ENCODE measurements around the gene RMP24.

Gene RMP24

DNA sequence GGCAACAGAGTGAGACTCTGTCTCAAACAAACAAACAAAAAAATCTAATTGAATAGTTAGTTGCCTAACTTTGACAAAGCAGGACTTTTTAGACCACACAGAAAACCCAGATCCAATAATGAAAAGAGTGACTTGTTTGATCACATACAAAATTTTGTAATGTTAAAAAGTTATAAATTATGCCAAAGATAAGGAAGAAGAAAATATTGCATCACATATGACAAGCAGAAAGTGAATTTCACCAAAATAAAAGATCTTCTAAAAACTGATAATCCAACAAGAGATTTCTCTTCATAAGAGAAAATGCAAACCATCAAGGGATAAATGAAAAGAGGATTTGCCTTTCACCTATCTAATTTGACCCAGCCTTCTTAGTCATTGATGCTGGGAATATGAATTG lies 2.8 kb upstream of the RMP24 start:
- H2BK20ac ChIP-seq (ENCODE audit: low read depth, low read length), result no peak overlapping the region
- no peak overlapping the region for H2BK15ac ChIP-seq (ENCODE audit: low read depth, low read length)
- no peak for DNase-seq
- dilution Hi-C loops (cut with HindIII; ENCODE audit: low sequenced_read_pairs, unreplicated experiment), result no loop called here
- no peak overlapping the region for H3K4ac ChIP-seq (ENCODE audit: low read depth, low read length)
- peaks cover 2% of the 10 kb centered on the region; the same call in 1 of the 2 replicates for H3K36me3 ChIP-seq (ENCODE audit: control insufficient read depth, insufficient read depth, low read length)
- H3K27ac ChIP-seq (ENCODE audit: insufficient read depth, low read length), result no peak overlapping the region
- no peak for ATAC-seq (ENCODE audit: low read depth)
- no peak overlapping the region for H2AFZ ChIP-seq (replicated peaks; ENCODE audit: low read length, poor library complexity)
- H2AK5ac ChIP-seq (ENCODE audit: low read depth, low read length), result no peak overlapping the region
- no peak overlapping the region for H3K4me3 ChIP-seq (ENCODE audit: insufficient read depth, low read depth, low read length)
- no peaks in the 10 kb centered on the region; the same call in 1 of the 2 replicates for H4K20me1 ChIP-seq (ENCODE audit: insufficient read depth, low read length)
- no TSS peak for BruUV-seq (replicated peaks)
- TF ChIP-seq POLR2A (IDR thresholded peaks at IDR 0.05; ENCODE audit: low read depth, low read length), result no peak
- TF ChIP-seq RAD21 (IDR thresholded peaks at IDR 0.05; ENCODE audit: low read length), result no peak
- TF ChIP-seq CHD1 (IDR thresholded peaks at IDR 0.05; ENCODE audit: low read depth, low read length), result no peak
- TF ChIP-seq, protein P1, sequence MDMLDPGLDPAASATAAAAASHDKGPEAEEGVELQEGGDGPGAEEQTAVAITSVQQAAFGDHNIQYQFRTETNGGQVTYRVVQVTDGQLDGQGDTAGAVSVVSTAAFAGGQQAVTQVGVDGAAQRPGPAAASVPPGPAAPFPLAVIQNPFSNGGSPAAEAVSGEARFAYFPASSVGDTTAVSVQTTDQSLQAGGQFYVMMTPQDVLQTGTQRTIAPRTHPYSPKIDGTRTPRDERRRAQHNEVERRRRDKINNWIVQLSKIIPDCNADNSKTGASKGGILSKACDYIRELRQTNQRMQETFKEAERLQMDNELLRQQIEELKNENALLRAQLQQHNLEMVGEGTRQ (IDR thresholded peaks at IDR 0.05; ENCODE audit: low read depth, low read length), result no peak
- TF ChIP-seq MAZ (IDR thresholded peaks at IDR 0.05; ENCODE audit: borderline replicate concordance, low read depth, low read length), result no peak
- no peak for TF ChIP-seq BHLHE40 (IDR thresholded peaks at IDR 0.05; ENCODE audit: low read depth, low read length)
- no peak for TF ChIP-seq SMC3 (IDR thresholded peaks at IDR 0.05; ENCODE audit: low read depth, low read length)
- no peak for TF ChIP-seq RFX5 (IDR thresholded peaks at IDR 0.05; ENCODE audit: low read depth, low read length)
- no peak for TF ChIP-seq CEBPB (IDR thresholded peaks at IDR 0.05; ENCODE audit: low read depth, low read length)
- TF ChIP-seq CTCF (conservative IDR thresholded peaks at IDR 0.05; ENCODE audit: low read depth, low read length), result no peak
- no peak for TF ChIP-seq MAFK (IDR thresholded peaks at IDR 0.05; ENCODE audit: low read depth, low read length)
- TF ChIP-seq FOS (IDR thresholded peaks at IDR 0.05; ENCODE audit: low read depth, low read length), result no peak
- TF ChIP-seq MXI1 (IDR thresholded peaks at IDR 0.05; ENCODE audit: borderline replicate concordance, low read depth, low read length), result no peak
- intact Hi-C loops (cut with micrococcal nuclease), result no loop called here
- H3K56ac ChIP-seq (ENCODE audit: extremely low read depth, insufficient read depth, low read length), result no peak overlapping the region
- peaks cover 5% of the 10 kb centered on the region for H3K4me1 ChIP-seq (ENCODE audit: control insufficient read depth, insufficient read depth, low read length)
- H4K91ac ChIP-seq (ENCODE audit: insufficient read depth, low read depth, low read length), result no peak overlapping the region
- no peak overlapping the region for H3K4me2 ChIP-seq (ENCODE audit: low read depth, low read length)
- ChIA-PET POLR2A (ENCODE audit: unreplicated experiment) (no interaction called here), CTCF (no interaction called here)
- no peak overlapping the region for H4K5ac ChIP-seq (ENCODE audit: low read depth, low read length)
- in situ Hi-C loops (cut with MboI; ENCODE audit: low sequenced_read_pairs), result loop anchor here (25.0 kb wide), 2 partner anchors 582 to 732 kb away; partner anchors contain the start of genes ZNF396 and ZNF397
- H2BK120ac ChIP-seq (ENCODE audit: low read depth, low read length), result no peak overlapping the region
- H2BK5ac ChIP-seq (ENCODE audit: low read depth, low read length, poor library complexity, severe bottlenecking), result no peak overlapping the region
- no peak overlapping the region for H3K14ac ChIP-seq (replicated peaks; ENCODE audit: low read depth, low read length)
- no peak overlapping the region for H3K23ac ChIP-seq (ENCODE audit: low read depth, low read length)
- no peaks in the 10 kb centered on the region for H3K9me3 ChIP-seq (ENCODE audit: control insufficient read depth, insufficient read depth, low read length)
- no peak overlapping the region for H3K9ac ChIP-seq (ENCODE audit: low read depth, low read length)
- no peak overlapping the region for H4K8ac ChIP-seq (ENCODE audit: low read depth in 2 of 2, low read length in 2 of 2)
- no peak overlapping the region for H2AK9ac ChIP-seq (replicated peaks; ENCODE audit: low read depth, low read length, poor library complexity)
- no peaks in the 10 kb centered on the region for H3K9me1 ChIP-seq (ENCODE audit: insufficient read depth, low read length)
- H3K79me1 ChIP-seq (ENCODE audit: low read depth in 1 of 2, low read length in 2 of 2), result peaks cover 14 to 22% of the 10 kb centered on the region in 2 experiments
- H3K27me3 ChIP-seq (ENCODE audit: control insufficient read depth, insufficient read depth, low read length), result no peaks in the 10 kb centered on the region; the same call in 1 of the 2 replicates
- no peak overlapping the region for H3K18ac ChIP-seq (ENCODE audit: low read depth, low read length)

All from IMR-90 (cell line).